Uterus (tissue), 4 donors: Measurements from ENCODE around the gene CD93. TPM values are rescaled to one million over a fixed set of nuclear protein-coding genes. Genes with fewer than 3 reads are reported as not detected.

Experiments used
- DNase-seq, 2 donors: peaks; one replicate each; pipeline ENCODE4 v3.0.0-alpha.2; 2019 to 2020
- H3K27ac ChIP-seq, 2 donors: fragments of 200-600 bp; sonication (generic); 1 replicate in 1 of 2; 2 replicates in 1 of 2; pipeline ENCODE4 v1.5.1; 2016 to 2018
- H3K27me3 ChIP-seq, 2 donors: fragments of 200-600 bp; sonication (generic); one replicate each; pipeline ENCODE4 v1.5.1; 2018 to 2019; ENCODE audit warnings: control low read depth in 1 of 2
- H3K36me3 ChIP-seq, 2 donors: fragments of 200-600 bp; sonication (generic); one replicate each; pipeline ENCODE4 v1.5.1; 2019; ENCODE audit warnings: control low read depth in 1 of 2
- H3K4me1 ChIP-seq, 2 donors: fragments of 200-600 bp; sonication (generic); one replicate each; pipeline ENCODE4 v1.5.1; 2018 to 2019; ENCODE audit warnings: control low read depth in 1 of 2
- H3K4me3 ChIP-seq, 2 donors: fragments of 200-600 bp; sonication (generic); 1 replicate in 1 of 2; 2 replicates in 1 of 2; pipeline ENCODE4 v1.5.1; 2018 to 2019; ENCODE audit warnings: mild to moderate bottlenecking in 1 of 2
- H3K9me3 ChIP-seq, 2 donors: fragments of 200-600 bp; sonication (generic); one replicate each; pipeline ENCODE4 v1.5.1; 2019; ENCODE audit warnings: control low read depth in 1 of 2
- POLR2A ChIP-seq, 2 donors: fragments of 450-650 bp; IDR thresholded peaks; one replicate each; pipeline ENCODE4 v1.6.1; 2016; ENCODE audit warnings: antibody characterized with exemption in 2 of 2, mild to moderate bottlenecking in 1 of 2, moderate library complexity in 1 of 2
- intact Hi-C: fragments of 100-400 bp; cut with DNase I; formaldehyde crosslinking; loops from one replicate; pipeline ENCODE4 v1.15.1; 2023; ENCODE audit warnings: low total_unique reads
- total RNA-seq, 4 donors: library from RNA; depleted of rRNA in 3 of 4; stranded (reverse); fragments of >200 nt in 3 of 4; gene quantifications; one replicate each; pipeline versions ENCODE4 v1.1.0 to v1.2.4, GENCODE V29; 2014 to 2023
- TF ChIP-seq, protein P1 (sequence below), 4 experiments: fragments of 200-600 bp in 2 of 4; fragments of 450-650 bp in 2 of 4; sonication (generic) in 2 of 4; IDR thresholded peaks; one replicate each; pipeline ENCODE4 v1.5.1; 2016 to 2019; ENCODE audit warnings: antibody characterized with exemption in 4 of 4, mild to moderate bottlenecking in 2 of 4, moderate library complexity in 1 of 4
- donor health status: DM: yes; HTN: yes; CAD: no.

Gene CD93
- total RNA-seq, 4 donors from 2014 or later: 49.1 to 100 (median 76.4) TPM

DNA sequence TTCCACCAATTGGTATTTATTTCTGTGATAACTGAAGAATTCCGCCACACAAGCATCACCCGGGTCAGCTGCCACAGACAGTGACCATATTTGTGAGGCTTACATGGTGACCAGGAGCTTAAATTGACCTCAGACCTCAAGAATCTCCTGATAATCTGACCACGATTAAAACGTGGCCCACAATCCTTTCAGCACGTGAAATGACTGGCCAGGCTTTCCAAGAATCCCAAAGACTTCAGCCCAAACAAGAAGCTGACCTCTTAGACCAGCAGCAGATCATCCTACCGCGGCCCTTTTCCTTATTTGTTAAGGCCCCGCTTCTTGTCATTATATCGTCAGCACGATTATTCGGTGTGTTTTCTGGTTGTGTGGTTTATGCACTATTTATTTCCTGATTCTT lies 45.6 kb upstream of the CD93 start:
- no peaks in the 10 kb centered on the region for H3K9me3 ChIP-seq
- H3K4me3 ChIP-seq: no peak overlapping the region
- intact Hi-C loops: no loop called here
- no peaks in the 10 kb centered on the region for H3K4me1 ChIP-seq
- no peak for DNase-seq
- no peak for TF ChIP-seq POLR2A (IDR thresholded peaks at IDR 0.05)
- TF ChIP-seq, protein P1, sequence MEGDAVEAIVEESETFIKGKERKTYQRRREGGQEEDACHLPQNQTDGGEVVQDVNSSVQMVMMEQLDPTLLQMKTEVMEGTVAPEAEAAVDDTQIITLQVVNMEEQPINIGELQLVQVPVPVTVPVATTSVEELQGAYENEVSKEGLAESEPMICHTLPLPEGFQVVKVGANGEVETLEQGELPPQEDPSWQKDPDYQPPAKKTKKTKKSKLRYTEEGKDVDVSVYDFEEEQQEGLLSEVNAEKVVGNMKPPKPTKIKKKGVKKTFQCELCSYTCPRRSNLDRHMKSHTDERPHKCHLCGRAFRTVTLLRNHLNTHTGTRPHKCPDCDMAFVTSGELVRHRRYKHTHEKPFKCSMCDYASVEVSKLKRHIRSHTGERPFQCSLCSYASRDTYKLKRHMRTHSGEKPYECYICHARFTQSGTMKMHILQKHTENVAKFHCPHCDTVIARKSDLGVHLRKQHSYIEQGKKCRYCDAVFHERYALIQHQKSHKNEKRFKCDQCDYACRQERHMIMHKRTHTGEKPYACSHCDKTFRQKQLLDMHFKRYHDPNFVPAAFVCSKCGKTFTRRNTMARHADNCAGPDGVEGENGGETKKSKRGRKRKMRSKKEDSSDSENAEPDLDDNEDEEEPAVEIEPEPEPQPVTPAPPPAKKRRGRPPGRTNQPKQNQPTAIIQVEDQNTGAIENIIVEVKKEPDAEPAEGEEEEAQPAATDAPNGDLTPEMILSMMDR (IDR thresholded peaks at IDR 0.05): no peak
- H3K27ac ChIP-seq: no peak overlapping the region
- H3K27me3 ChIP-seq: no peaks in the 10 kb centered on the region
- no peaks in the 10 kb centered on the region for H3K36me3 ChIP-seq

DNA sequence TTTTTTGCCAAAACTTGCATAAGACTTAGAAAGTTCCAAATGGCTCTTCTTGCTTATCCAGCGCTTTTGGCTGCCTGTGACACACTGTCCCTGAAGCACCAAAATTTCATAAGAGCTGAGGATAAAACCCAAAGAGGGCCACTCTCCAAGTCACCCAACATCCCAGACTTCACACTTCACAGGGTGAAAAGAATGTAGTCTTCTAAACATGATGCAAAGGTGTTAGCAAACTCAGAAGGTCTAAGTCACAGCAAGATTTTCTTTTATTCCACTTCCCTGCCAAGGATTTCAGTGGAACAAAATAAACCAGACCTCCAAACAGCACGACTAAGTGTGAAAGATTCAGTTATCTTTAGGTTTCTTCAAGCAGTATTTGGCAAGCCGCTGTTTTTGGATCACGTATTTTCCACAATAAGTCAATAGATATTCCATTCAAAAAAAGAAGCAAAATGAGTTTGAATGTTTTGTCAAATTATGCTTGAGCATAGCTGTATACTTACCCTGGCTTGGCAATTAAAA lies 44.6 kb upstream of the CD93 start:
- Histone ChIP-seq H3K36me3 (no peaks in the 10 kb centered on the region), H3K4me1 (no peaks in the 10 kb centered on the region), H3K9me3 (no peaks in the 10 kb centered on the region), H3K4me3 (no peak overlapping the region), H3K27me3 (no peaks in the 10 kb centered on the region), H3K27ac (no peak overlapping the region)
- intact Hi-C loops: no loop called here
- no peak for DNase-seq
- TF ChIP-seq, protein P1 (IDR thresholded peaks at IDR 0.05): no peak
- no peak for TF ChIP-seq POLR2A (IDR thresholded peaks at IDR 0.05)

DNA sequence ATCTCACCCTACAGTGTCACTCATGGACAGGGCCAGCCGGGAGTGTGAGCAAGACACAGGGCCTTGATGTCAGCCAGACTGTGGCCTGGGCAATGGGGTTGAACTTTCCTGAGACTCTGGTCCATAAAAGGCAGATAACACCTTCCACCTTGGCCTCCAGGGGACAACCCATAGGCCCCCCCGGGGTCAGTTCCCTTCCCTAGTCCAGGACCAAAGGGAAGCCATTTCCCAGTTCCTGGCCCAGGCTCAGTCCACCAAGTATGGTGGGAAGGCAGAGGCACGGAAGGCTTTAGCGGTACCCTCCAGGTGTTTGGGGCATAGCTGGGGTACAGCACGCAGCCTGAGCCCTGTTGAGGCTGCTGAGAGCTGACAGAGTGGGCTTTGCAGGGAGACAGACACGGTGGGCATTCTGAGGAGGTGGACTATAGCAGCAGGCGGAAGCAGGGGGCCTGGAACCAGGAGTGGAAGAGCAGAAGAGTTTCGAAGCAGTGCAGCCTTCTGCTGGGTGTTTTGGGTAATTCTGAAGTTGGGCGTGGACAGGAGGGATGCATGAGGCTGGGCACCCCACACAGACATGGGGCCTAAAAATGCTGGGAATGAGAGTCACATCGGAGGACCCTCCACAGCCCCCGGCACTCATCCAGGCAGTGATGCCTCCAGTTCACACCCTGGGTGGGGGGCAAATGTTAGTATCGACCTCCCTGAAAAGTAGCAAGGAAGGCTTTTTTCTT lies 43.9 kb upstream of the CD93 start:
- Histone ChIP-seq H3K36me3 (no peaks in the 10 kb centered on the region), H3K4me1 (no peaks in the 10 kb centered on the region), H3K27me3 (no peaks in the 10 kb centered on the region), H3K4me3 (no peak overlapping the region), H3K27ac (no peak overlapping the region), H3K9me3 (no peaks in the 10 kb centered on the region)
- DNase-seq: no peak
- no peak for TF ChIP-seq POLR2A (IDR thresholded peaks at IDR 0.05)
- TF ChIP-seq, protein P1 (IDR thresholded peaks at IDR 0.05): no peak
- intact Hi-C loops: no loop called here

DNA sequence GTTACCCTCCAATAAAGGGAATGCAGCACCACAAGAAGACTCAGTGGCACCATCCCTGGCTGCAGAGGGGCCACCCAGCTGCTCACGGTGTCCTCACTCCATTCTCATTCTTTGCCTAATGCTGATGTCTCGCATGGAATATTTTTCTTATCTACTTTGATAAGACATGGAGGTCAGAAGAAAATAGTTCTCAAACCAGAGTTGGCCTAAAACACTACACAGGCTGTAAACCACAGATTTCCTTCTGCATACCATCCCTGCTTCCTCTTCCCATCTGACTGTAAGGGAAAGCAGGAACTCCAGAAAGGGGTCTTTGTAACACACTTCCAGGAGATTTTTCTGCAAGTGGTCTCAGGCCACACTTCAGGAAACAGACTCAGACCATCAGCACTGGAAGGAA lies 43.1 kb upstream of the CD93 start:
- no peaks in the 10 kb centered on the region for H3K9me3 ChIP-seq
- H3K27me3 ChIP-seq: no peaks in the 10 kb centered on the region
- no peak for DNase-seq
- TF ChIP-seq POLR2A (IDR thresholded peaks at IDR 0.05): no peak
- TF ChIP-seq, protein P1 (IDR thresholded peaks at IDR 0.05): no peak
- H3K4me3 ChIP-seq: no peak overlapping the region
- H3K36me3 ChIP-seq: no peaks in the 10 kb centered on the region
- no peaks in the 10 kb centered on the region for H3K4me1 ChIP-seq
- H3K27ac ChIP-seq: no peak overlapping the region
- intact Hi-C loops: no loop called here

DNA sequence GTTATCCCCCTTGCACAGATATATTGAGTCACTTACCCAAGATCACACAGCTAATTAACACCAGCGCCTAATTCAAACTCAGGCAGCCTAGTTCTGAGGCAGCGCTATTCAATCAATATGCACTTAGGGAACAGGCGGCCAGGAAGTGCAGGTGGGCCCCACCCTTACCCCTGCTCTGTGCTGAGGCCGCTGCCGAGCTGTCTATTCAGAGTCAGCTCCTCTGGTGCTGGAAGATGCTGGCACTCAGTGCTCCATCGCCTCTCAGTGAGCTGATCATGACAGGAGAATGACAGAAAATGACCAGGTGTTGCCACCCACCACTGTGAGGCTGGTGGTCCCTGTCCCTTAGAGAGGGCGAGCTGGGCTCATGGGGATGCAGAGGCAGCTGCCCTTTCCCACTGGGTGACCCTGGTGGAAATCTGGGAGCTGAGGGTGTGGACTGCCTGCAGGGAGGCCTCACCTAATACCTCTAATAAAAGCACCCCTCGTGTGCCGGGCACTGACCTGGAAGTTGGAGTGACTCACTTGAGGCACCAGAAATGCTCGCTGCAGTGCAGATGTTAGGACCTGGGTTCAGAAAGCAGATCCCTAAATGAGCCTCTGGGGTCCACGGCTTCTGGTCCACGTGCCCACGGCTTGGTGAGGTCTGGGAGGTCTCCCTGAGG lies 42.5 kb upstream of the CD93 start:
- no peaks in the 10 kb centered on the region for H3K4me1 ChIP-seq
- no peaks in the 10 kb centered on the region for H3K27me3 ChIP-seq
- intact Hi-C loops: no loop called here
- DNase-seq: no peak
- H3K36me3 ChIP-seq: no peaks in the 10 kb centered on the region
- no peak for TF ChIP-seq POLR2A (IDR thresholded peaks at IDR 0.05)
- TF ChIP-seq, protein P1 (IDR thresholded peaks at IDR 0.05): no peak
- H3K9me3 ChIP-seq: no peaks in the 10 kb centered on the region
- H3K27ac ChIP-seq: no peak overlapping the region
- no peak overlapping the region for H3K4me3 ChIP-seq
